Glutamatergic neuron (in vitro differentiated cells): ENCODE measurements around the gene ENG. TPM values are rescaled to one million over a fixed set of nuclear protein-coding genes. Genes with fewer than 3 reads are reported as not detected.

Experiments
- DNase-seq: peaks from one replicate; pipeline ENCODE4 v3.0.0; 2022
- H3K27ac Mint-ChIP-seq: one replicate; pipeline ENCODE4 v1.8.0; 2020; ENCODE audit warnings: mild to moderate bottlenecking, mixed read lengths, inconsistent platforms; ENCODE audit not compliant: unreplicated experiment
- H3K27me3 Mint-ChIP-seq: one replicate; pipeline ENCODE4 v1.8.0; 2020; ENCODE audit warnings: mild to moderate bottlenecking, moderate library complexity, mixed read lengths, inconsistent platforms; ENCODE audit not compliant: unreplicated experiment
- H3K36me3 Mint-ChIP-seq: one replicate; pipeline ENCODE4 v1.8.0; 2020; ENCODE audit warnings: mild to moderate bottlenecking, mixed read lengths, inconsistent platforms; ENCODE audit not compliant: unreplicated experiment
- H3K4me1 Mint-ChIP-seq: one replicate; pipeline ENCODE4 v1.8.0; 2020; ENCODE audit warnings: mild to moderate bottlenecking, low read depth, mixed read lengths, inconsistent platforms; ENCODE audit not compliant: unreplicated experiment
- H3K4me3 Mint-ChIP-seq: one replicate; pipeline ENCODE4 v1.8.0; 2020; ENCODE audit warnings: mild to moderate bottlenecking, mixed read lengths, inconsistent platforms; ENCODE audit not compliant: unreplicated experiment
- H3K9me3 Mint-ChIP-seq: one replicate; pipeline ENCODE4 v1.8.0; 2020; ENCODE audit warnings: mild to moderate bottlenecking, moderate library complexity, mixed read lengths, inconsistent platforms; ENCODE audit not compliant: unreplicated experiment
- total RNA-seq: library from RNA; stranded (reverse); fragmentation: NEBNext Ultra II Directional; extraction: Animal tissue kit (Norgen Biotek cat#: 25700); gene quantifications from one replicate; pipeline ENCODE4 v1.2.1, GENCODE V29; 2021; ENCODE audit not compliant: unreplicated experiment
- TF ChIP-seq, protein P1 (sequence below): fragments of 200-600 bp; sonication (generic); IDR thresholded peaks from one replicate; pipeline ENCODE4 v1.5.0; 2021; ENCODE audit not compliant: partially characterized antibody, unreplicated experiment

The ENG gene
- total RNA-seq, 1 donor from 2014 or later: not detected

DNA sequence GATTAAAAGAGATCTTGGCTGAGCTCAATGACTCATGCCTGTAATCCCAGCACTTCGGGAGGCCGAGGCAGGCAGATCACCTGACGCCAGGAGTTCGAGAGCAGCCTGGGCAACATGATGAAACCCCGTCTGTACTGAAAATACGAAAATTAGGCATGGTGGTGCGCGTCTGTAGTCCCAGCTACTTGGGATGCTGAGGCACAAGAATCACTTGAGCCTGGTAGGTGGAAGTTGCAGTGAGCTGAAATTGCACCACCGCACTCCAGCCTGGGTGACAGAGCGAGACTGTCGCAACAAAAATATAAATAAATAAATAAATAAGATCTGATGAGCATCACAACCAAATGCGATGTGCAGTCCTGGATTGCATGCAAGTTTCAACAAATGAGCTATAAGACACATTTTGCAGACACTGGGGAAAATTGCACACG is 8.7 kb upstream of the ENG start:
- no peak overlapping the region for H3K27ac Mint-ChIP-seq
- H3K4me3 Mint-ChIP-seq: no peak overlapping the region
- TF ChIP-seq, protein P1, sequence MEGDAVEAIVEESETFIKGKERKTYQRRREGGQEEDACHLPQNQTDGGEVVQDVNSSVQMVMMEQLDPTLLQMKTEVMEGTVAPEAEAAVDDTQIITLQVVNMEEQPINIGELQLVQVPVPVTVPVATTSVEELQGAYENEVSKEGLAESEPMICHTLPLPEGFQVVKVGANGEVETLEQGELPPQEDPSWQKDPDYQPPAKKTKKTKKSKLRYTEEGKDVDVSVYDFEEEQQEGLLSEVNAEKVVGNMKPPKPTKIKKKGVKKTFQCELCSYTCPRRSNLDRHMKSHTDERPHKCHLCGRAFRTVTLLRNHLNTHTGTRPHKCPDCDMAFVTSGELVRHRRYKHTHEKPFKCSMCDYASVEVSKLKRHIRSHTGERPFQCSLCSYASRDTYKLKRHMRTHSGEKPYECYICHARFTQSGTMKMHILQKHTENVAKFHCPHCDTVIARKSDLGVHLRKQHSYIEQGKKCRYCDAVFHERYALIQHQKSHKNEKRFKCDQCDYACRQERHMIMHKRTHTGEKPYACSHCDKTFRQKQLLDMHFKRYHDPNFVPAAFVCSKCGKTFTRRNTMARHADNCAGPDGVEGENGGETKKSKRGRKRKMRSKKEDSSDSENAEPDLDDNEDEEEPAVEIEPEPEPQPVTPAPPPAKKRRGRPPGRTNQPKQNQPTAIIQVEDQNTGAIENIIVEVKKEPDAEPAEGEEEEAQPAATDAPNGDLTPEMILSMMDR: no peak
- DNase-seq: no peak
- no peaks in the 10 kb centered on the region for H3K36me3 Mint-ChIP-seq
- H3K27me3 Mint-ChIP-seq: peaks cover 5% of the 10 kb centered on the region
- peaks cover 1% of the 10 kb centered on the region for H3K9me3 Mint-ChIP-seq
- H3K4me1 Mint-ChIP-seq: no peaks in the 10 kb centered on the region

DNA sequence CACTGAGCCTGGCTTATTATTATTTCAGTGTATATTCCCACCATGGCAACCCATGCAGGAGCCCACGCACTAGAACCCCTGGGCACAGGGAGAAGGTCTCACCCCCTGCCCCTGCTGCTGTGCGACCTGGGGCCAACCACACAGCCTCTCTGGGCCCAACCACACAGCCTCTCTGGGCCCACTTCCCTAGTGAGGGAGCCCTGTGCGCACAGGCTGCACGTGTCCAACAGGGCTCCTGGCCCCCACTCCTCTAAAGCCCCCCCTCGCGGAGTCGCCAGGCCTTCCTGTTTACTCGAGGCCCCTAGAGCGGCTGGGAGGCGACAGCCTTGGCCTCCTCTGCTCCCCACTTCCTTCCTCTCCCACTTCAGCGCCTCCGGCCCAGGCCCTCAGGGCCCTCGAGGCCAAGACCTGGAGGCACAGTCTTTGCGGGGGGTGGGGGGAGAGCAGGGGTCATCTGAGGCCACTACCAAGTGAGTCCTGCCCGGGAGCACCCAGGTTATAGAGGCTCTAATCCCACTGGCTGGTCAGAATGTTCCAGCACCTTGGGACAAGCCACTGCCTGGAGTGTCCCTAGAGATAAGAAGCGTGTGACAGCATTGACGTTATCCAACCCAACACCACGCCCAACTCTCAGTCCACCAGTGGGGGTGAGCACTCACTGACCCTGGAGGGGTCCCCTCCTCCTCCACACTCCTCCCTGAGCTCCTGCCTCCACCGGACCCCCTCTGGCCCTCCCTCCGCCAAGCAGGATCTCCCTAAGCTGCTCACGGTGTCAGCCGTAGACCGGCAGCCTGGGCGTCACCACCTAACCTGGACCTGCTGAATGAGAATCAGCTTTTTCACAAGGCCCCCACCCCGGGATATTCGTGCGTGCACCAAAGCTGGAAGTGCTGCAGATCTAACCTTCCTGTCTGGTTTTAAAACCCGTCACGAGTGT is 7.9 kb upstream of the ENG start:
- Mint-ChIP-seq H3K27ac (no peak overlapping the region), H3K36me3 (no peaks in the 10 kb centered on the region)

DNA sequence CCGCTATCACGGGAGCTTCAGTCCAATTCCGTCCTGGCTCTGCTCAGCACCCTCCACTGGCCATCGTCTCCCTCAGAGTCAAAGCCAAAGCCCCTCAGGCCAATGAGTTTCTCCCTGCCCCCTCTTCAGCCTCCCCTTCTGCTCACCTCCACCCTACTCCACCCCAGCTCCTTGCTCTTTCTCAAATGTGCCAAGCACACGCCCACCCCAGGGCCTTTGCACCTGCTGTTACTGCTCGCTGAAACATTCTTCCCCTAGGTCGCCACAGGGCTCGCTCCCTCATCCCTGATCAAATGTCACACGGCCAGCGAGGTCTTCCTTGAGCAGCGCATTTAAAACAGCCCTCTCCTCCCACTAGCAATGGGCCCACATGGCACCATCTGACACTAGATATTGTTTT is 6.3 kb upstream of the ENG start:
- H3K27ac Mint-ChIP-seq: no peak overlapping the region
- TF ChIP-seq, protein P1: no peak
- H3K4me3 Mint-ChIP-seq: no peak overlapping the region
- DNase-seq: no peak
- H3K9me3 Mint-ChIP-seq: peaks cover 3% of the 10 kb centered on the region
- peaks cover 3% of the 10 kb centered on the region for H3K27me3 Mint-ChIP-seq
- H3K4me1 Mint-ChIP-seq: peaks cover 3% of the 10 kb centered on the region
- H3K36me3 Mint-ChIP-seq: no peaks in the 10 kb centered on the region

More for the DNA sequence above, 7.9 kb upstream of the ENG start:
- Mint-ChIP-seq H3K4me1 (peaks cover 3% of the 10 kb centered on the region), H3K27me3 (peaks cover 5% of the 10 kb centered on the region), H3K4me3 (no peak overlapping the region), H3K9me3 (peaks cover 1% of the 10 kb centered on the region)
- TF ChIP-seq, protein P1: no peak
- DNase-seq: no peak

DNA sequence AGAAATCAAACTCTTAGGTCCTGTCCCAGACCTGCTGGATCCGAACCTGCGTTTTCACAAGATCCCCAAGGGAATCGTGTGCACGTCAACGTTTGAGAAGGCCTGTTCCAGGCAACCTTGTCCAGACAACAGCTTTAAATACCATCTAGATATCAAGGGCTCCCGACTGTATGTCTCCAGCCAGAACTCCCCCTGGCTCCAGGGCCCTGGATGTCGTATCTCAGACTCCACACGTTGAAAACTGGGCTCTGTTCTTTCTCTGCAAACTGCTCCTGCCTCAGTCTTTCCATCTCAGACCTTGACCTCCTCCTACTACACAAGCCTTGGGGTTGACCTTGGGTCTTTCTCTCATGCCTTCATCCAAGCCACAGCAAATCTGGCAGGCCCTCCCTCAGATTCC is 5.8 kb upstream of the ENG start:
- DNase-seq: no peak
- Mint-ChIP-seq H3K27ac (no peak overlapping the region), H3K9me3 (peaks cover 3% of the 10 kb centered on the region), H3K4me1 (peaks cover 3% of the 10 kb centered on the region), H3K36me3 (no peaks in the 10 kb centered on the region), H3K27me3 (peaks cover 3% of the 10 kb centered on the region), H3K4me3 (no peak overlapping the region)
- TF ChIP-seq, protein P1: no peak

DNA sequence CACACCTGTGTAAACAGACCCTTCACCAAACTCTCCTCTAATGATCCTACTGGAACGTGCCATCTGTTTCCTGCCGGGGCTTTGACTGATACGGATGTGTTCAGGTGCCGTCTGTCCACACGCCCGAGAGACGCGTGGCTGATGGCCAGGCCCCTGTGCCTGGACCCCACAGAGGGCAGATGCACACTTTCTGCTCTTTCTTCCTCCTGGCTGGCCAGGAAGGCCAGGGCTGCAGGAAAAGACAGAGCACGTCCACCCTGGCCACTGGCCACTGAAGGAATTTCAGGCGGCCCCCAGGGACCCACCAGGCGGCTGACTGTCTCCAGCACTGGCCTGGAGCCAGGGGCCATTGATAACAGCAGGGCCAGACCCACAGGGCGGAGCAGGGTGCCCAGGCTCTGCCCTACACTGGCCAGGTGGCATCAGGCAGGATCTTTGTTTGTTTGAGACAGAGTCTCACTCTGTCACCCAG is 3.6 kb upstream of the ENG start:
- peaks cover 3% of the 10 kb centered on the region for H3K4me1 Mint-ChIP-seq
- no peaks in the 10 kb centered on the region for H3K36me3 Mint-ChIP-seq
- no peak for DNase-seq
- TF ChIP-seq, protein P1: no peak
- peaks cover 3% of the 10 kb centered on the region for H3K9me3 Mint-ChIP-seq
- H3K27me3 Mint-ChIP-seq: peaks cover 3% of the 10 kb centered on the region
- H3K4me3 Mint-ChIP-seq: no peak overlapping the region
- no peak overlapping the region for H3K27ac Mint-ChIP-seq
